NCI-H446 (cell line): Measurements from ENCODE around the gene ILF2.
"Not testable (repeated sequence)": the region's sequence is repeated elsewhere in the genome, so short reads cannot be mapped to it uniquely, and the experiment has no call there.

Experiments
- DNase-seq, 2 experiments: peaks; one replicate each; lab custom pipeline; 2025; lab: John Stamatoyannopoulos, UW

The ILF2 gene

DNA sequence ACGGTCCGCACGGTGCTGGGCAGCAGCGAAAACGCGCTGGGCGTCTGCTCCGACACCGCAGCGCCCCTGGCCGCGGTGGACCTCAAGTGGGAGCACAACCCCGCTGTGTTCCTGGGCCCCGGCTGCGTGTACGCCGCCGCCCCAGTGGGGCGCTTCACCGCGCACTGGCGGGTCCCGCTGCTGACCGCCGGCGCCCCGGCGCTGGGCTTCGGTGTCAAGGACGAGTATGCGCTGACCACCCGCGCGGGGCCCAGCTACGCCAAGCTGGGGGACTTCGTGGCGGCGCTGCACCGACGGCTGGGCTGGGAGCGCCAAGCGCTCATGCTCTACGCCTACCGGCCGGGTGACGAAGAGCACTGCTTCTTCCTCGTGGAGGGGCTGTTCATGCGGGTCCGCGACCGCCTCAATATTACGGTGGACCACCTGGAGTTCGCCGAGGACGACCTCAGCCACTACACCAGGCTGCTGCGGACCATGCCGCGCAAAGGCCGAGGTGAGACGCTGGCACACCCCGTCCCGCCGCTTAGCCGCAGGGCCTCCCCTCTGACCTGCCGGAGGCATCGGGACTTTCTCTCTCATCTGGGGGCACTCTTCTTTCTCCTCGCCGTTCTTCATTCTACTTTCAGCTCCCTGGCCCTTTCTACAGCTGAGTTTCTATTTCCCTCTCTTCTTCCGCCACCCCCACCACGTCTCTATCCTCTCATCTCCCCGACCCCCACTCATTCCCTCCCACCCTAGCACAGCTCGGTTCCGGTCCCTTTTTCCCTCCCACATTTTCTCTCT, 8.7 kb upstream of the ILF2 start:
- DNase-seq, result no peak

DNA sequence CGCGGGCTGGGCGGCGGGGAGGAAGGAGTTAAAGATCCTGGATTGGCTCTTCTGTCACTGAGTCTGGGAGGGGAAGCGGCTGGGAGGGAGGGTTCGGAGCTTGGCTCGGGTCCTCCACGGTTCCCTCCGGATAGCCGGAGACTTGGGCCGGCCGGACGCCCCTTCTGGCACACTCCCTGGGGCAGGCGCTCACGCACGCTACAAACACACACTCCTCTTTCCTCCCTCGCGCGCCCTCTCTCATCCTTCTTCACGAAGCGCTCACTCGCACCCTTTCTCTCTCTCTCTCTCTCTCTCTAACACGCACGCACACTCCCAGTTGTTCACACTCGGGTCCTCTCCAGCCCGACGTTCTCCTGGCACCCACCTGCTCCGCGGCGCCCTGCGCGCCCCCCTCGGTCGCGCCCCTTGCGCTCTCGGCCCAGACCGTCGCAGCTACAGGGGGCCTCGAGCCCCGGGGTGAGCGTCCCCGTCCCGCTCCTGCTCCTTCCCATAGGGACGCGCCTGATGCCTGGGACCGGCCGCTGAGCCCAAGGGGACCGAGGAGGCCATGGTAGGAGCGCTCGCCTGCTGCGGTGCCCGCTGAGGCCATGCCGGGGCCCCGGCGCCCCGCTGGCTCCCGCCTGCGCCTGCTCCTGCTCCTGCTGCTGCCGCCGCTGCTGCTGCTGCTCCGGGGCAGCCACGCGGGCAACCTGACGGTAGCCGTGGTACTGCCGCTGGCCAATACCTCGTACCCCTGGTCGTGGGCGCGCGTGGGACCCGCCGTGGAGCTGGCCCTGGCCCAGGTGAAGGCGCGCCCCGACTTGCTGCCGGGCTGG, 7.9 kb upstream of the ILF2 start, which contains the start of gene NPR1:
TSS of gene NPR1 (plus strand) at position 170 of the 818 bp plus-strand sequence. CDS start at position 591, 421 bp downstream.
- DNase-seq, result peak in 1 of 2 experiments; percentile 19

DNA sequence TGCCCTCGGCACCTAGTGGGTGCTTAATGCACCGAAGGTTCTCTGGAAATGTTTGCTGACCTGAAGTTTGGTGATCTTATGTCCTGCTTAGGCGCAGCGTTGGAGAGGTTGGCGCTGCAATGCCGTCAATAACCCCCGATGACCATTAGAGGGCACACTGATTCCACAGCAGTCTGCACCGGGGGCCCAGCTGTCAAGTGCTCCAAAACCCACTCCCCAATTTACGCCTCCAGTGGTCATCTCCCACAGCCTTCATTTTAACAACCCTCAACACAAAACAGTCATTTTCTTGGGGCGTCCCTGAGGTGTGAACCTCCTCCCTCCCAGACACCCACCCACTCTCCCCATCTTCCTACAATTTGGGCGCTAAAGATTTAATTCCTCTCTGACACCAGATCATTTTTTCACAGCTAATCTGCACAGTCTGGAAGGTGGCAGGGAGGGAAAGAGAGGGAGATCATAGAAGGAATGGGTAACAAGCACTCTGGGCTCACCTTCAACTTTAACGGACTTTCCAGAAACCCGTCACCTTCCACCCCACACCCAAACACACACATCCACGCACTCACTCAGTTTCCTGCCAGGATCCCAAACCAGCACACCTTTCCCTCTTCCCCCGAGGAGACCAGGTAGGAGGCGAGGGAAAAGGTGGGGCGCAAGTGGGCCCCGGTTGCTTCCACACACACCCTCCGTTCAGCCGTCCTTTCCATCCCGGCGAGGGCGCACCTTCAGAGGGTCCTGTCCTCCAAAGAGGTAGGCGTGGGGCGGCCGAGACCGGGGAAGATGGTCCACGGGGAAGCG, 7.1 kb upstream of the ILF2 start:
- peak in 1 of 2 experiments; percentile 51 for DNase-seq

DNA sequence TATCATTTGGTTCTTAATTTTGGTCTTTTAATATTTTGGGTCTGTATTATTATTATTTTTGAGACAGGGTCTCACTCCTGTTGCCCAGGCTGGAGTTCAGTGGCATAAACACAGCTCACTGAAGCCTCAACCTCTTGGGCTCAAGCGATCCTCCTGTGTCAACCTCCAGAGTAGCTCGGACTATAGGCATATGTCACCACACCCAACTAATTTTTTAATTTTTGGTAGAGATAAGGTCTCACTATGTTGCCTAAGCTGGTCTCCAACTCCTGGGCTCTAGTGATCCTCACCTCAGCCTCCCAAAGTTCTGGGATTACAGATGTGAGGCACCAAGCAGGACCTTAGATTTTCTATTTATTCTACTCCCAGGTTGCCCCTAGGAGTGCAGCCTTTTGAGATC, 2.7 kb upstream of the ILF2 start:
- DNase-seq, result no peak

DNA sequence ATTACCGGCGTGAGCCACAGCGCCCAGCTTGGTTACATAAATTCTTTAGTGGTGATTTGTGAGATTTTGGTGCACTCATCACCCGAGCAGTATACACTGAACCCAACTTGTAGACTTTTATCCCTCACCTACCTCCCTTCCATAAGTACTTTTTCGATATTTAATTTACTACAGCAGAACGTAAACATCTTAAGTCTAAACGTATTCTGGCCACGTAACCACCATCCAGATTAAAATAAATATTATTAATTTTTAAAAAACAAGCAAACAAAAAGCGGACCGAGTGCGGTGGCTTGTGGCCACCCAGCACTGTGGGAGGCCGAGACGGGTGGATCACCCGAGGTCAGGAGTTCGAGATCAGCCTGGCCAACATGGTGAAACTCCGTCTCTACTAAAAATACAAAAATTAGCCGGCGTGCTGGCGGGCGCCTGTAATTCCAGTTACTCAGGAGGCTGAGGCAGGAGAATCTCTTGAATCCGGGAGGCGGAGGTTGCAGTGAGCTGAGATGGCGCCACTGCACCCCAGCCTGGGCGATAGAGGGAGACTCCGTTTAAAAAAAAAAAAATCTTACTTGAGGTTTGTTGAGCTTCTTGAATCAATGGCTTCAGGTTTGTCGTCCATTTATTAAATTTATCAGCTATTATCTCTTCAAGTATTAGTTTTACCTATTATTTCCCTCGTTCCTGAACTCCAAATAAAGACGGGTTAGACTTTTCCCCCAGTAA, 998 bp upstream of the ILF2 start:
- DNase-seq, result peak in 1 of 2 experiments; percentile 73

DNA sequence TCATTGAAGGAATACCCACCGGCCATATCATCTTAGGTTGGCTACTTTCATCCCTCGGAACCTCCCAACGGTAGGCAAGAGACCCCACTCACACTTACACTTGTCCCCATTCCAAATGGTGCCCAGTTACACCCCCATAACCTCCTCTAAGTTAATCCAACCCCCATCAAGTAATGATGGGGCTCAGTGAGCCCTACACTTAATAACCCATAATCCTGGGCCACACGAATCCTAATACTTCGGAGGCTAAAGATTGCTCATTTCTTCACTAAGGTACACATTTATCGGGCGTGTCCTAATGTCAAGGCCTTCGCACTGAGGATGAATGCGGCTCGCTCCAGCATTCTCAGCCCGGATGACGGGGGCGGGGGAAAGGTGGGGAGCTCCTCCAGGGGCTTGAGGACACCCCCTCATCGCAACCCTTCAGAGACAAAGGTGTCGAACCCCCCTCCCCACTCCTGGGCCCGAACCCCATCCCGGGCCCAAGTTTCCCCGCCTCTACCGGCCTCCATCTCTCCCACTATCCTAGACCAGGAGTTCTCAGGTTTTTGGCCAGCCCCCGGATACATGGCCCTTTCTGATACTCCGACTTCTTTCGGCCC, 435 bp downstream of the ILF2 start:
- no peak for DNase-seq

DNA sequence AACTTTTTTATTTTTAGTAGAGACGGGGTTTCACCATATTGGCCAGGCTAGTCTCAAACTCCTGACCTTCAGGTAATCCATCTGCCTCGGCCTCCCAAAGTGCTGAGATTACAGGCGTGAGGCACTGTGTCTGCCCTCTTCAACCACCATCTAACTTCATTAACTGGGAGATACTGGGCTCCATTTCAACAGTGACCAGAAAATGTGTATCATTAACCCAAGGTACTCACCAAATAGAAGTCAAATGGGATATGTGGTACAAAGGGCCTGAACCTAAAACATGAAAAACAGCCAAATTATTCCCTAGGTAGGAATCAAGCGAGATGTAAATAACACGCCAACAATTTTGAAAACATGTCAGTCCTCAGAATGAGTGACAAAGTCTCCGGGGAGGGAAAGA, 1.2 kb downstream of the ILF2 start:
- no peak for DNase-seq

DNA sequence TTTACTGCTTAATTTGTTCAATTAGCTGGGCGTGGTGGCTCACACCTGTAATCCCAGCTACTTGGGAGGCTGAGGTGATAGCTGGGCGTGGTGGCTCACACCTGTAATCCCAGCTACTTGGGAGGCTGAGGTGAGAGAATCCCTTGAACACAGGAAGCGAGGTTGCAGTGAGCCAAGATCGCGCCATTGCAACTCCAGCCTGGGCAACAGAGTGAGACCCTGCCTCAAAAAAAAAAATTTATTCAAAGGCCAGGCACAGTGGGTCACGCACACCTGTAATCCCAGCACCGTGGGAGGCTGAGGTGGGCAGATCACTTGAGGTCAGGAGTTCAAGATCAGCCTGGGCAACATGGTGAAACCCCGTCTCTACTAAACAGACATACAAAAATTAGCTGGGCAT, 2.1 kb downstream of the ILF2 start:
- not testable (repeated sequence) for DNase-seq

DNA sequence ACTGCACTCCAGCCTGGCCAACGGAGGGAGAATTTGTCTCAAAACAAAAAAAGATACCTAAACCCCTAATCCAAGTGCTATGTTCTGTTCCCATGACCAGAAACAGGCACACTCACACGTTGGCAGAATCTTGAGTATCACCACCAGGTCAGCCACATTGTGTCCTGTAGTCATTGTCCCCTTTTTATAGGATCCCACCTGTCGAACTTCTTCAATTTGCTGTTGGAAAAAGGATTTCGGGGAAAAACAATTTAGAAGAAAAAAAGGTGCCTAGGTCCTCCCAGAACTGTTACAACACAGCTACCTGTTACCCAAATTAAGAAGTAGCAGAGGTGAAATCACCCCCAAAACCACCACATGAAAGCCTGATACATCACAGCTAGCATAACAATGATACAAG, 3.4 kb downstream of the ILF2 start:
- DNase-seq, result no peak

DNA sequence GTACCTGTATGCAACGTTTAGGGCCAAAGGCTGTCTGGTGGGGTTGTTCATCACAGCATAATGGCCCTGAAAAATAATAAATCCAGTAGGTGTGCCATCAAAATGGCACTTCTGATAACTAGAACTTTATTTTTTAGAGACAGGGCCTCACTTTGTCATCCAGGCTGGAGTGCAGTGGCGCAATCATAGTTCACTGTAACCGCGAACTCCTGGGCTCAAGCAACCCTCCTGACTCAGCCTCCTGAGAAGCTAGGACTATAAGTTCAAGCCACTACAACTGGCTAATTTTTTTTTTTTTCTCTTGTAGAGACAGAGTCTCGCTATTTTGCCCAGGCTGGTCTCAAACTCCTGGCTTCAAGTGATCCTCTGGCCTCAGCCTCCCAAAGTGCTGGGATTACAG, 7.6 kb downstream of the ILF2 start:
- DNase-seq, result no peak

DNA sequence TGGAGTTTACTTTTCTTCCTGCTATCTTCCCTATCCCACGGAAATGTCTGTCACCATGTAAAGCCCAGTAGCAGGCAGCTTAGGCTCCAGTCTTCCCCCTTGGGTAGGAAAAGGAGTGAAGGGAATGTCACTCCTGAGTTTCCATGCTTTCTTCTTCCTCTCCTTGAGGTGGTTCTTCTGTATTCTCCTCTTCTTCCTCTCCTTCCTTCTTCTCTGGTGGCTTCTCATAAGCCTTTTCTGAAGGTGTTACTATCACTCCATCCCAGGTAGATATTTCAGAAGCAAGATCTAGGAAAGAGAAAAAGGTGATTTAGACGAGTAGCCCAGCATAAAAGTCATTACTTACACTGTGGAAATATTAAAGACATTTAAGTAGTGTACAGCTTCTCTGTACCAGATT, 8.5 kb downstream of the ILF2 start:
- no peak for DNase-seq

DNA sequence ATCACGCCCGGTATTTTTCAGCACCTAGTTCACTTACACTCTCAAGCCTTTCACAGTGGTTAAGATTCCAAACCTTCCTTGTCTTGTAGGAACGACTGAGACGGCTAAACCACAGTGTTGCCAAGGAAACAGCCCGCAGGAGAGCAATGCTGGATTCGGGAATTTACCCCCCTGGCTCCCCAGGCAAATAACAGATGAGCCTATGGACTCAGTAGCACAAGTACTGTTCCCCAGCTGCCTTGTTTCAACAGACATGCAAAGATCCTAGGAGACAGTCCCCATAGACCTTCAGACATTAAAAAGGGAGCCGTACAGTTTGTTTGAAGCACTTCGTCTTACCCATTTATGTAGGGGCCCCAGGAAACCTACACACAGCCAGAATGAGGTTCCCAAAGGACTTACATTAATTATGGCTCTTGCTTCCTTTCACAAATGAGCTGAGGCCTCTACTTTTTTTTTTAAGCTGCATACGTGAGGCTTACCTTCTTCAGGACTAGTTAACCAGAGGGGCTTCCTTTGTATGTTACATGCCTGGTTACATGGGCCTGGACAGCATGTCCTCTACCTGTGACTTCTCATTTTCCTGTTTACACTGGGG, 9.6 kb downstream of the ILF2 start:
- DNase-seq, result no peak

DNA sequence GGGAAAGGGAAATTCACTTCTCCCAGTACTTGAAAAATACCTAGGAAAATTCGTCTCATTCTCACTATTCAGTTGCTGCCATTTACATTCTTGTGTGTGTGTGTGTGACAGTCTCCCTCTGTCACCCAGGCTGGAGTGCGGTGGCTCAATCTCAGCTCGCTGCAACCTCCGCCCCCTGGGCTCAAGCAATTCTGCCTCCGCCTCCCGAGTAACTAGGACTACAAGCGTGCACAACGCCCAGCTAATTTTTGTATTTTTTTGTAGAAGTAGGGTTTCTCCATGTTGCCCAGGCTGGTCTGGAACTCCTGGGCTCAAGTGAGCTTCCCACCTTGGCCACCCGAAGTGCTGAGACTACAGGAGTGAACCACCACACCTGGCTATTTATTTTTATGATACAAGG, 11.1 kb downstream of the ILF2 start:
- DNase-seq, result no peak

DNA sequence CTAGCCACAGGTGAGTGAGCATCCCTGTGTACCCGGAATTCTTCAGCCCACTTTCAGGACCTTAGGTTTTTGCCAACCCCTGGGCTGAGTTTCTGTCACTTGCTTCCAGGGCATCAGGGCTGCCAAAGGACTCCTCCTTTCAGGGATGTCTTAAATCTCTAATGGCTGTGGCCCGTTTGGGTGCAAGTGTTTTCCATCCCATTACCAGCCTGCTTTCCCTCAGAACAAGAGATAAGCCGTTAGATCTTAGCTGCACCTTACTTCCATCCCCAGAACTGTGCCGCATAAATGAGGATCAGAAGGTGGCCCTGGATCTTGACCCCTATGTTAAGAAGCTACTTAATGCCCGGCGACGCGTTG, 11.6 kb downstream of the ILF2 start:
- no peak for DNase-seq

DNA sequence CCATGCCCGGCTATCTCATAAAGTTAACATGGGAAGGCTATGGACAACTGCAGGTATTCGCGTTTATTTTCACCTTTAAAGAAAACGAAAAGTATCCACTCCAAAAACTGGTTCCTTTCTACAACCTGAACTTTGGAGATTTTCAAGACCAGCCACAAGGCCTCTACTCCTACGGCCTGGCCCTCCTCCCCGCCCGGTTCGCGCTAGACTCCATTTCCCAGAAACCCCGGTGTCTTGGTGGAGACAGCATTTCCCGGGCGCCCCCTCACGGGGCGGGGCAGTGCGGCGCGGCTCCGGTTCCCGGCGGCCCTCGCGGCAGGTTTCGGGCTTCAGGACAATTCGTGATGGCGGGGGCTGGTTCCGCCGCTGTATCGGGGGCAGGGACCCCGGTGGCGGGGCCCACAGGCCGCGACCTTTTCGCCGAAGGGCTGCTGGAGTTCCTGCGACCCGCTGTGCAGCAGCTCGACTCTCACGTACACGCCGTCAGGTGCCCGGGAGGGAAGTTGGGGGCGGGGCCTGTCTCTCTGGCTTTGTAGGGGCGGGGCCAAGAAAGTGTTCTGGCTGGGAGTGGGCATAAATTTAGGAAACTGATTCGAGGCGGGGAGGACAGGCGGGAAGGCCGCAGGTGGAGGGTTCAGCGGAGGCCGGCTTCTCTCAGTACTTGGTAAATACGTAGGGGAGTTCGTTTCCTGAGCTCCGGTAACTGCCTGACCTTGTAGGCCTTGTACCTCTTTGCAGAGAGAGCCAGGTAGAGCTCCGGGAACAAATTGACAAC, 12.2 kb downstream of the ILF2 start, which contains the start of gene SNAPIN:
TSS of gene SNAPIN (plus strand) at position 304 of the 775 bp plus-strand sequence. CDS start at position 345, 41 bp downstream.
- DNase-seq, result peak; percentile 89 to 93

DNA sequence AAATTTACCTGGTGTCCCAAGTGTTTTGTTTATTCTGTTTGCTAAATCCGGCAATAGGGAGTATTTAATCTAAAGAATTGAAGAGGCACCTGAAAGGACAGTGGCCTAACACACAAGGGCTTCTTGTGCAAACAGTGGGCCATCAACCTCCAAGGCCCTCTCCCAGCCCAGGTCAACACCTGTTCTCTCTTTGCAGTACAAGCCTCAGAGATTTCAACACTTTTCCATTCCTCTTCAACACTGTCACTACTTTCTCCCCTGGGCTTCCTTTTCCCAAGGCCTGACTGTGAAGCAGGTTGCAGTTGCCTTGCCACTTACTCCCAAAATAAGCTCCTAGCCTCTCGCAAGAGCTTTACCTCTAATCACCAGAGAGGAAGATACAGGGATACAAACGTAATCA, 15.5 kb downstream of the ILF2 start:
- no peak for DNase-seq

DNA sequence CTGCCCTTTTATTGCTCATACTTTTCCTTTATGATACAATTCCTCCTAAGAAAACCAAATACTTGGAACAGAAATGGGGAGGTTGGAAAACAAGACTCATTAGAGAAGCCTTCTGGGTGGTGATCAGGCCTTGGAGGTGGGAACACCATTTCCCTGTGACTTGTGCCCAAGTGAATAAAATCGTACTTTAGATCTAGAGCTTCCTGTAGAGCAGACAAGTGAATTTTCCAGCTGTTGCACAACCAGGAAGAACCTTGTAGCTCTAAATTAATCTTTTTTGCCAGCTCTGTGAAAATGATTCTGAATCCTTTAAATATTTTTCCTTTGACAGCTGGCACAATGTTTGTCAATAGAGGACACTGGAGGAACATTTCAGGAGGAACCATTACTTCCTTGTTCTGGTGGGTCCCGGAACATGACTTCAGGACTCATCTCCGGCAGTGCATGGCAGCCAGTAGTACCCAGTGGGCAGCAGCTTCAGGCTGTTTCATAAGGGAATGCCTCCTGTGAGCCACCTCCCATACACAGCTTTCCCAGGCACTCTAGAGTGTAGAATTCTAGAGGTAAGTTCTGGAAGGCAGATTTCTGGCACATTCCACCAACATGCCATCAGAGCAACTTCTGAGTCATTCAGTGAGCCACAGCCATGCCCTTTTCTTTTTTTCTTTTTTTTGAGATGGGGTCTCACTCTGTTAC, 17.8 kb downstream of the ILF2 start:
- no peak for DNase-seq

DNA sequence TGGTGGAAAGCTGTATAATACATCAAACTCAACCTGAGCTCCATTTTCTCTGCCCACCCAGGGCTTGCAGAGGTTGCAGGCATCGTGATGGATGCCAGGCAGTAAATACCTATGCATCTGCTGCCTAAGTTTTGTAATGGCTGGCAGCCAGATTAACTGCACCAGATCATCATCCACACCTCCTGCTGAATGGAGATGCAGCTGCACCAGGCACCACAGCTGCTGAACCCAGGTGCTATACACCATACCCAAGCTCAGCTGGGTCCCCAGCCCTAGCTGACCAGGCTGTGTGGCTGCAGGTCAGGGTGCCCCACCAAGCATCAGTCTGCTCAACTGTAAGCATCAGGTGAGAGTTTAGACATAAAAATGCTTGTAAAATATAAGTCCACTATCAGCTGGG, 19.0 kb downstream of the ILF2 start:
- DNase-seq, result no peak

DNA sequence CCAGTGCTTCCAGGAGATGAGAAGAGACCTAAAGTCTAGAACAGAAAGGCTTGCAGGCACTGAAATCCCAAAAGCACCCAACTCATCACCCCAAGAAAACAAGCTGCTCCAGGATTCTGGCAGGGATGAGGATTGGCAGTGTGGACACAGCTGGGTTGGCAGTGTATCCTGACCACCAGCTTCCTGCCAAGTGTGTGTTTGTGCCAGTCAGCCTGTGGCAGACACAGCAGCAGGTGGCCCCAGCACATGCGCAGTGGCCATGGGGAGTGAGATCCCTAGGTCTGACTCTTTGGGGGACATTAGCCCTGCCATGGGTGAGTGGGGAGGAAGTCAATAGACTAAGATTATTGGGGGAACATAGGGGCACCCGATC, 20.9 kb downstream of the ILF2 start:
- peak; percentile 79 to 89 for DNase-seq
